Mucosa of descending colon (tissue), 3 donors: ENCODE measurements around the gene PLA2G2F. TPM values are rescaled to one million over a fixed set of nuclear protein-coding genes. Genes with fewer than 3 reads are reported as not detected.

Source experiments
- ATAC-seq: fragments of 200-7000 bp; cut with Tn5 transposase; one replicate; pipeline ENCODE4 v1.9.1; 2020; ENCODE audit warnings: mild to moderate bottlenecking, moderate library complexity
- DNase-seq, 3 donors: peaks; one replicate each; pipeline ENCODE4 v3.0.0-alpha.2; 2020
- H3K36me3 ChIP-seq: fragments of 200-600 bp; one replicate; pipeline ENCODE4 v1.8.0; 2021; ENCODE audit warnings: low read depth, mild to moderate bottlenecking
- H3K4me1 ChIP-seq: fragments of 200-600 bp; one replicate; pipeline ENCODE4 v1.8.0; 2021; ENCODE audit warnings: low read depth, mild to moderate bottlenecking
- H3K4me3 ChIP-seq: fragments of 200-600 bp; one replicate; pipeline ENCODE4 v1.8.0; 2021; ENCODE audit warnings: mild to moderate bottlenecking
- H3K9me3 ChIP-seq: fragments of 200-600 bp; one replicate; pipeline ENCODE4 v1.8.0; 2021; ENCODE audit warnings: mild to moderate bottlenecking
- CTCF ChIP-seq: fragments of 200-600 bp; IDR thresholded peaks from one replicate; pipeline ENCODE4 v1.8.0; 2022; ENCODE audit warnings: antibody characterized with exemption, mild to moderate bottlenecking
- intact Hi-C, 2 donors: fragments of 100-400 bp; cut with DNase I in 1 of 2; cut with micrococcal nuclease in 1 of 2; formaldehyde crosslinking; loops; one replicate each; pipeline versions ENCODE4 v1.11.0 to v1.11.1; 2022; cut with DNase I, micrococcal nuclease
- total RNA-seq, 3 donors: library from RNA; stranded (reverse); fragmentation: NEBNext Ultra II Directional in 2 of 3; extraction: Animal tissue kit (Norgen Biotek cat#: 25700) in 2 of 3; gene quantifications; one replicate each; pipeline versions ENCODE4 v1.2.1 to v1.2.4, GENCODE V29; 2021 to 2023
- donor health status: DM: no; HTN: no; CAD: no; lungs with moderate emphysema.
- donor health status: DM: no; HTN: no; CAD: no.
- donor health status: DM: no; HTN: yes; CAD: no.

The PLA2G2F gene
- total RNA-seq, 3 donors from 2014 or later: 0.12 to 0.80 TPM; not detected in 1

- ATAC-seq (no peak), DNase-seq (no peak)
- H3K9me3 ChIP-seq: no peaks in the 10 kb centered on the region
- no peak overlapping the region for H3K4me3 ChIP-seq
- no peaks in the 10 kb centered on the region for H3K36me3 ChIP-seq
- TF ChIP-seq CTCF: no peak
- intact Hi-C loops: no loop called here
- no peaks in the 10 kb centered on the region for H3K4me1 ChIP-seq
These were observed 23.6 kb upstream of the PLA2G2F start for GRCh38 chr1:20115479-20115878.

- Histone ChIP-seq H3K4me1 (no peaks in the 10 kb centered on the region), H3K4me3 (no peak overlapping the region), H3K9me3 (no peaks in the 10 kb centered on the region), H3K36me3 (no peaks in the 10 kb centered on the region)
- DNase-seq: no peak
- ATAC-seq: no peak
- intact Hi-C loops: no loop called here
- no peak for TF ChIP-seq CTCF
These were observed 23.2 kb upstream of the PLA2G2F start for GRCh38 chr1:20115916-20116315.

- Histone ChIP-seq H3K9me3 (no peaks in the 10 kb centered on the region), H3K36me3 (no peaks in the 10 kb centered on the region), H3K4me3 (no peak overlapping the region), H3K4me1 (no peaks in the 10 kb centered on the region)
- DNase-seq (no peak), ATAC-seq (no peak)
- intact Hi-C loops: no loop called here
- no peak for TF ChIP-seq CTCF
These were observed 21.9 kb upstream of the PLA2G2F start for GRCh38 chr1:20117236-20117635.

- intact Hi-C loops: no loop called here
- TF ChIP-seq CTCF: no peak
- DNase-seq (no peak), ATAC-seq (no peak)
- Histone ChIP-seq H3K9me3 (no peaks in the 10 kb centered on the region), H3K4me1 (no peaks in the 10 kb centered on the region), H3K36me3 (no peaks in the 10 kb centered on the region), H3K4me3 (no peak within 1 kb of the TSS)
These were observed 19.8 kb upstream of the PLA2G2F start, which contains the start of gene PLA2G2D for GRCh38 chr1:20119347-20119746. Gene PLA2G2D, minus strand, starts transcription at chr1:20119536. Its CDS starts 38 bp downstream, at chr1:20119498.

GRCh38 chr1:20120796-20121195, 18.3 kb upstream of the PLA2G2F start:
- intact Hi-C loops: no loop called here
- no peak for TF ChIP-seq CTCF
- Histone ChIP-seq H3K36me3 (no peaks in the 10 kb centered on the region), H3K9me3 (no peaks in the 10 kb centered on the region), H3K4me3 (no peak overlapping the region), H3K4me1 (peaks cover 4% of the 10 kb centered on the region)
- DNase-seq (no peak), ATAC-seq (no peak)
